GM18951 (cell line): ENCODE data around the gene SH3RF3.

Source experiments
- POLR2A ChIP-seq: IDR thresholded peaks from 4 replicates; pipeline ENCODE4 v1.6.1; 2011; ENCODE audit warnings: mild to moderate bottlenecking; ENCODE audit not compliant: insufficient read length, insufficient read depth; ENCODE audit errors: extremely low read depth
- in situ Hi-C: fragments of 300-500 bp; cut with MboI; formaldehyde crosslinking; loops from one replicate; pipeline ENCODE4 v1.12.0; 2022; ENCODE audit warnings: low sequenced_read_pairs, mixed read lengths, inconsistent platforms; ENCODE audit not compliant: unreplicated experiment

Gene SH3RF3

GRCh38 chr2:109392140-109392539, 263.1 kb downstream of the SH3RF3 start:
- TF ChIP-seq POLR2A = no peak
- in situ Hi-C loops = no loop called here

- in situ Hi-C loops = no loop called here
- no peak for TF ChIP-seq POLR2A
Measured at GRCh38 chr2:109392816-109393661, 264.0 kb downstream of the SH3RF3 start.

DNA sequence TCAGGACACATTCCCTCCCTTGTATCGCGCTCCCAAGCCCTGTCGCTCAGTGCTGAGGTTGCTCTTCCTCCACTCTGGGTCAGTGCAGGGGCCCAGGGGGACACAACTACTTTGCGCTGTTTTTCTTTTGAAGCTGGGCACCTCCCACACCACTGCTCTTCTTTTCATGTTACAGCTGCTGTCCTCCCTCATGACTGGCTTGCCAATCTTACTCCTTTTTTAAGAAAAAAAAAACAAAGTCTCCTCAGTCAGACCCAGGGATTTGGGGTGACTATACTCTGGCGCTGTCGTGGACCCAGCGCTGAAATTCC, 264.6 kb downstream of the SH3RF3 start:
- no peak for TF ChIP-seq POLR2A
- in situ Hi-C loops = no loop called here

DNA sequence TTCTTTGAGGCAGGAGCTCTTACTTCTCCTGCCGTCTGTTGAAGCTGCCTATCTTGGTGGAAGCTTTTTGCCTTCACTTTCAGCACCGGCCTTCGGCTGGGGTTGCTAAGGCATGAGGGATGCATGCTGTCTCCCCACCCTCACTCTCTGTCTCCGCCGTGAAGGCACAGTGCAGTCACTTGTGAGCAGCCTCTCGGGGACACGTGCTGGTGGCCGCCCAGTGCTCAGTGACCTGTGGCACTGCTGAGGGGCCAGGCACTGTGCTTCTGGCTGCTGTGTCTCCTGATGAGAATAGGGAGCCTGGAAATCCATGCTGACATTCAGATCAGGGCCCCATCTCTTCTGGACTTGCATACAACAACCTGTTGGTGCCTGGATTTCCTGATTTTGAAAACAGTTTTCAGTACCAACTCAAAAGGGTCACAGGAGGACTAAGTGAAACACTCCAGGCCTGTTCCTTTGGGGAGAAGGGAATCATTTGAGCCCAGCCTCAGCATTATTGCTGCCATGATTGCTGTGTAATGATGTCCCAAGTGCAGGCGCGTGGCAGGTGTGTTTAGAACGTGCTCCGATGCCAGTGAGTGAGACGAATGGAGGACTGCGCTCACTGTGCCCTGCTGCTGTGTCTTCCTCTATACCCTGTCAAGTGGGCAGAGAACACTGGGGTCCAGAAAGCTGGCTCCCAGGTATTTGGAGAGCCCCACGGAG, 266.6 kb downstream of the SH3RF3 start:
- in situ Hi-C loops = no loop called here
- no peak for TF ChIP-seq POLR2A

DNA sequence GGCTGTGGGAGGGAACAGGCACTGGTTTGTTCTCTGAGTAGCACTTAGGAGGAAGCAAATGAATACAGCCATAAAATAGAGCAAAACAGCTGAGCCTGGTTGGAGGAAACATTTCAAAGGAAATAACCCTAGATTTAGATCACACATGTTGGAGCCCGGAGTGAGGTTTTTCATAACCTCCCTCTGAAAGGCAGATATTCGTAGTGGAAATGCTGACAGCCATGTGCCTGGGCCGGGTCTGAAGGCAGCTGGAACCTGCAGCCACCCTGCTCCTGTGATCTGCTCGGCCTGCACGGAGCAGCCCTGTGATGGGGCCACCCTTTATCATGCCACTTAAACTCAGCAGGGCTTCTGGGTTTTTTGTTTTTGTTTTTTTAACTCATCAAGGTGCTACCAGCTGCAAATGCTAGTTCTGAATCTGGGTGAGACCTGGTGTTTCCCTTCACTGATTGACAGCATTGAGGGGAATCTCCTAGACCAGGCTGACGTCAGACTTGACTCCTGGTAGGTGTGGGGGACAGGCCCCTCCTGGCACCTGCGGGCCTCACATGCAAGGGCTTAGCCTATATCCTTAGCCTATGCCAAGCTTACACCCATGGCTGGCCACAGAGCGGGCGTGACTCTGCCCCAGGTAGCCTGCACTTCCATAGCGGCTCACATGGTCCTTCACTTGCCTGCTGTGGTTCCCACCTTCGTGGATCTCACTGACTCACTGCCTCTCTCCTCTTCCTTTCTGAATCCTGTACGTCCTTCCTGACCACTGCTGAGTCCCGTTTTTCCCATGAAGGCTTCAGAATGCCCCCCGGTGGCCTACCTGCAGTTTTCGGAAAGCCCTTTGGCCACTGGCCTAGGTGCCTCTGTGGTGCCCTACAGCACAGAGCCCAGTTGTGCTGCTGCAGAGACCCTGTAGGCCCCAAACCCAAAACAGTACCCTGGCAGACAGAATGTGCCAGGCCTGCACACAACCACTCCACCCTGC, 267.5 kb downstream of the SH3RF3 start:
- no peak for TF ChIP-seq POLR2A
- in situ Hi-C loops = no loop called here

DNA sequence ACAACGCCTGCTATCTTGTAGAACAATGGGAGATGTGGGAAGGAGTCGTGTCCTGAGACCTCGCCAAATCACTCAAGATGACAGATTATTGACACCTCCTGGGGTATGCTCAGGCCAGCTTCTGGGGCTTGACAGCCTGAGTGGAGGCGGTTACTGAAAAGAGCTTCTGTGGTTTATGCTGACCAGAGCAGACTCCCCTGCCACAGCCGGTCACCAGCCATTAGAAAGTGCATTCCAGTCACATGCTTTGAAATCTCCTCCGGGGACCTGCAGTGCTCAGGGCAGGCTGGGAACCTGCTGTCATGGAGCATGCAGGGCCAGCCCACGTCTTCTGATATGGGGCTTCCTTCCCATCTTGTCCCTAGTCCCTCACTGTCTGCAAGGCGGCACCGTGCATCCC, 268.9 kb downstream of the SH3RF3 start:
- in situ Hi-C loops = no loop called here
- TF ChIP-seq POLR2A = no peak

GRCh38 chr2:109398366-109399015, 269.5 kb downstream of the SH3RF3 start:
- no peak for TF ChIP-seq POLR2A
- in situ Hi-C loops = no loop called here

- in situ Hi-C loops = no loop called here
- TF ChIP-seq POLR2A = no peak
Measured at GRCh38 chr2:109399066-109399465, 270.1 kb downstream of the SH3RF3 start.

- in situ Hi-C loops = no loop called here
- TF ChIP-seq POLR2A = no peak
Measured at GRCh38 chr2:109400102-109400501, 271.1 kb downstream of the SH3RF3 start.

- no peak for TF ChIP-seq POLR2A
Measured at GRCh38 chr2:109401370-109401769, 272.4 kb downstream of the SH3RF3 start.

GRCh38 chr2:109402180-109402579, 273.2 kb downstream of the SH3RF3 start:
- TF ChIP-seq POLR2A = no peak
- in situ Hi-C loops = no loop called here

More at GRCh38 chr2:109401370-109401769, 272.4 kb downstream of the SH3RF3 start:
- in situ Hi-C loops = no loop called here

- in situ Hi-C loops = no loop called here
- no peak for TF ChIP-seq POLR2A
Measured at GRCh38 chr2:109402980-109403840, 274.2 kb downstream of the SH3RF3 start.

DNA sequence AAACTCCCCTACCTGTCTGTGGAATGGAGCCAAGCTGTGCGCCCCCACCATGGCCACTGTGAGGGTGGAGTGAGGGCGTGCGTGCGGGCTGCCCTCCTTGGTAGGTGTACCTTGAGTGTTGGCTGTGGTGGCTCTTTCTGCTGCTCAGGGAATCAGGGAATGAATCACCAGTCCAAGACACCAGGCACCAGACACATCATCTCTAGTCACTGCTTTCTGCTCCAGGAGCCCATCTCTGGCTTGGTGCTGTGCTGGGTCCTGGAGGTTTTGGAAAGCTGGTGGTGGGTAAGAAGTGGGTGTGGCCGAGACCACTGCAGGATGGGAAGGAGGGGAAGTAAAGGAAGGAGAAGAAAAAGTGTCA, 274.8 kb downstream of the SH3RF3 start:
- in situ Hi-C loops = no loop called here
- no peak for TF ChIP-seq POLR2A
